Measurements from ENCODE around the gene OR4C3.

Gene OR4C3

GRCh38 chr11:48366365-48366764, 41.6 kb downstream of the OR4C3 start, which contains the start of gene OR4C5:
Gene OR4C5 (minus strand): TSS chr11:48366465. CDS start chr11:48366465, 0 bp downstream.
- H3K4me1 ChIP-seq (ENCODE audit: control insufficient read depth, insufficient read depth, low read length): no peaks in the 10 kb centered on the region
- ChIA-PET POLR2A (interaction anchor here (0.5 kb wide), 1 partner anchor 631 kb away, joined by 3 read pairs; no protein-coding TSS in a partner anchor), CTCF (no interaction called here)
- no peaks in the 10 kb centered on the region for H3K36me3 ChIP-seq (ENCODE audit: control insufficient read depth in 2 of 2, insufficient read depth in 1 of 2, low read length in 2 of 2)
- H3K9me3 ChIP-seq (ENCODE audit: control insufficient read depth, insufficient read depth, low read depth, low read length): no peaks in the 10 kb centered on the region
- TF ChIP-seq KLF7 (tag by site-specific recombination; IDR thresholded peaks at IDR 0.05; ENCODE audit: borderline replicate concordance) (no peak), ZNF19 (tag by site-specific recombination; IDR thresholded peaks at IDR 0.05; ENCODE audit: low read depth) (no peak), EGR2 (tag by site-specific recombination; IDR thresholded peaks at IDR 0.05; ENCODE audit: low read depth) (no peak), ZSCAN23 (tag by site-specific recombination; IDR thresholded peaks at IDR 0.05) (no peak), ZNF221 (tag by site-specific recombination; IDR thresholded peaks at IDR 0.05; ENCODE audit: borderline replicate concordance) (no peak), ZNF785 (tag by site-specific recombination; IDR thresholded peaks at IDR 0.05) (no peak), ZNF155 (tag by site-specific recombination; IDR thresholded peaks at IDR 0.05) (no peak), KLF16 (tag by site-specific recombination; IDR thresholded peaks at IDR 0.05) (no peak), ZNF266 (tag by site-specific recombination; IDR thresholded peaks at IDR 0.05; ENCODE audit: low read depth) (no peak), ZNF138 (tag by site-specific recombination; IDR thresholded peaks at IDR 0.05; ENCODE audit: borderline replicate concordance) (no peak), PRDM1 (tag by site-specific recombination; IDR thresholded peaks at IDR 0.05) (no peak), ZNF837 (tag by site-specific recombination; IDR thresholded peaks at IDR 0.05) (no peak), ZBTB7A (tag by site-specific recombination; IDR thresholded peaks at IDR 0.05; ENCODE audit: low read depth) (no peak), ZNF626 (tag by site-specific recombination; IDR thresholded peaks at IDR 0.05) (no peak), YY2 (tag by site-specific recombination; IDR thresholded peaks at IDR 0.05) (no peak)
- TF ChIP-seq, protein P1, sequence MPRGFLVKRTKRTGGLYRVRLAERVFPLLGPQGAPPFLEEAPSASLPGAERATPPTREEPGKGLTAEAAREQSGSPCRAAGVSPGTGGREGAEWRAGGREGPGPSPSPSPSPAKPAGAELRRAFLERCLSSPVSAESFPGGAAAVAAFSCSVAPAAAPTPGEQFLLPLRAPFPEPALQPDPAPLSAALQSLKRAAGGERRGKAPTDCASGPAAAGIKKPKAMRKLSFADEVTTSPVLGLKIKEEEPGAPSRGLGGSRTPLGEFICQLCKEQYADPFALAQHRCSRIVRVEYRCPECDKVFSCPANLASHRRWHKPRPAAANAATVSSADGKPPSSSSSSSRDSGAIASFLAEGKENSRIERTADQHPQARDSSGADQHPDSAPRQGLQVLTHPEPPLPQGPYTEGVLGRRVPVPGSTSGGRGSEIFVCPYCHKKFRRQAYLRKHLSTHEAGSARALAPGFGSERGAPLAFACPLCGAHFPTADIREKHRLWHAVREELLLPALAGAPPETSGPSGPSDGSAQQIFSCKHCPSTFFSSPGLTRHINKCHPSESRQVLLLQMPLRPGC (tag by site-specific recombination; IDR thresholded peaks at IDR 0.05): no peak
- TF ChIP-seq, protein P2, sequence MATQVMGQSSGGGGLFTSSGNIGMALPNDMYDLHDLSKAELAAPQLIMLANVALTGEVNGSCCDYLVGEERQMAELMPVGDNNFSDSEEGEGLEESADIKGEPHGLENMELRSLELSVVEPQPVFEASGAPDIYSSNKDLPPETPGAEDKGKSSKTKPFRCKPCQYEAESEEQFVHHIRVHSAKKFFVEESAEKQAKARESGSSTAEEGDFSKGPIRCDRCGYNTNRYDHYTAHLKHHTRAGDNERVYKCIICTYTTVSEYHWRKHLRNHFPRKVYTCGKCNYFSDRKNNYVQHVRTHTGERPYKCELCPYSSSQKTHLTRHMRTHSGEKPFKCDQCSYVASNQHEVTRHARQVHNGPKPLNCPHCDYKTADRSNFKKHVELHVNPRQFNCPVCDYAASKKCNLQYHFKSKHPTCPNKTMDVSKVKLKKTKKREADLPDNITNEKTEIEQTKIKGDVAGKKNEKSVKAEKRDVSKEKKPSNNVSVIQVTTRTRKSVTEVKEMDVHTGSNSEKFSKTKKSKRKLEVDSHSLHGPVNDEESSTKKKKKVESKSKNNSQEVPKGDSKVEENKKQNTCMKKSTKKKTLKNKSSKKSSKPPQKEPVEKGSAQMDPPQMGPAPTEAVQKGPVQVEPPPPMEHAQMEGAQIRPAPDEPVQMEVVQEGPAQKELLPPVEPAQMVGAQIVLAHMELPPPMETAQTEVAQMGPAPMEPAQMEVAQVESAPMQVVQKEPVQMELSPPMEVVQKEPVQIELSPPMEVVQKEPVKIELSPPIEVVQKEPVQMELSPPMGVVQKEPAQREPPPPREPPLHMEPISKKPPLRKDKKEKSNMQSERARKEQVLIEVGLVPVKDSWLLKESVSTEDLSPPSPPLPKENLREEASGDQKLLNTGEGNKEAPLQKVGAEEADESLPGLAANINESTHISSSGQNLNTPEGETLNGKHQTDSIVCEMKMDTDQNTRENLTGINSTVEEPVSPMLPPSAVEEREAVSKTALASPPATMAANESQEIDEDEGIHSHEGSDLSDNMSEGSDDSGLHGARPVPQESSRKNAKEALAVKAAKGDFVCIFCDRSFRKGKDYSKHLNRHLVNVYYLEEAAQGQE (tag by site-specific recombination; IDR thresholded peaks at IDR 0.05): no peak
- TF ChIP-seq, protein P3, sequence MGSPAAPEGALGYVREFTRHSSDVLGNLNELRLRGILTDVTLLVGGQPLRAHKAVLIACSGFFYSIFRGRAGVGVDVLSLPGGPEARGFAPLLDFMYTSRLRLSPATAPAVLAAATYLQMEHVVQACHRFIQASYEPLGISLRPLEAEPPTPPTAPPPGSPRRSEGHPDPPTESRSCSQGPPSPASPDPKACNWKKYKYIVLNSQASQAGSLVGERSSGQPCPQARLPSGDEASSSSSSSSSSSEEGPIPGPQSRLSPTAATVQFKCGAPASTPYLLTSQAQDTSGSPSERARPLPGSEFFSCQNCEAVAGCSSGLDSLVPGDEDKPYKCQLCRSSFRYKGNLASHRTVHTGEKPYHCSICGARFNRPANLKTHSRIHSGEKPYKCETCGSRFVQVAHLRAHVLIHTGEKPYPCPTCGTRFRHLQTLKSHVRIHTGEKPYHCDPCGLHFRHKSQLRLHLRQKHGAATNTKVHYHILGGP (tag by site-specific recombination; IDR thresholded peaks at IDR 0.05): no peak
- no peak within 1 kb of the TSS for H3K27ac ChIP-seq (ENCODE audit: extremely low read depth, low read depth, low read length)
- H3K4me3 ChIP-seq (ENCODE audit: low read depth, low read length): no peak within 1 kb of the TSS

Data from HEK293 (cell line).